Lung (tissue), 13 donors: ENCODE data around the gene SNAI1. TPM values are rescaled to one million over a fixed set of nuclear protein-coding genes. Genes with fewer than 3 reads are reported as not detected.

ENCODE experiments used
- ATAC-seq: fragments of 200-7000 bp; cut with Tn5 transposase; one replicate; pipeline ENCODE4 v1.9.1; 2020; ENCODE audit warnings: moderate number of reproducible peaks; ENCODE audit not compliant: insufficient read depth, low FRiP score
- DNase-seq, 3 donors: peaks; one replicate each; pipeline ENCODE4 v3.0.0-alpha.2; 2013 to 2017
- H3K27ac ChIP-seq, 2 donors: one replicate each; pipeline ENCODE4 v1.5.1; 2013; ENCODE audit warnings: mild to moderate bottlenecking in 2 of 2, moderate library complexity in 2 of 2, control low read depth in 1 of 2, inconsistent platforms in 1 of 2, low read depth in 1 of 2, low read length in 1 of 2
- H3K27me3 ChIP-seq, 3 donors: one replicate each; pipeline ENCODE4 v1.5.1; 2013; ENCODE audit warnings: low read length in 2 of 3; ENCODE audit not compliant: control insufficient read depth in 3 of 3, insufficient read depth in 3 of 3
- H3K36me3 ChIP-seq, 4 donors: one replicate each; pipeline ENCODE4 v1.5.1; 2013; ENCODE audit warnings: low read length in 4 of 4, mild to moderate bottlenecking in 1 of 4, moderate library complexity in 1 of 4; ENCODE audit not compliant: control insufficient read depth in 4 of 4, insufficient read depth in 4 of 4
- H3K4me1 ChIP-seq, 5 donors: one replicate each; pipeline ENCODE4 v1.5.1; 2013; ENCODE audit warnings: low read length in 5 of 5, mild to moderate bottlenecking in 2 of 5, moderate library complexity in 1 of 5; ENCODE audit not compliant: control insufficient read depth in 5 of 5, insufficient read depth in 5 of 5
- H3K4me3 ChIP-seq: one replicate; pipeline ENCODE4 v1.5.1; 2013; ENCODE audit warnings: mild to moderate bottlenecking, control low read depth, moderate library complexity
- H3K9ac ChIP-seq, 2 donors: one replicate each; pipeline ENCODE4 v1.5.1; 2013; ENCODE audit warnings: low read length in 2 of 2, control low read depth in 1 of 2; ENCODE audit not compliant: insufficient read depth in 1 of 2
- H3K9me3 ChIP-seq, 4 donors: one replicate each; pipeline ENCODE4 v1.5.1; 2013; ENCODE audit warnings: low read length in 3 of 4, mild to moderate bottlenecking in 1 of 4, moderate library complexity in 1 of 4; ENCODE audit not compliant: control insufficient read depth in 4 of 4, insufficient read depth in 3 of 4
- WGBS, 2 donors: extraction: QIAGEN DNeasy Blood & Tissue Kit; methylation state at CpG; one replicate each; pipeline ENCODE4 v1.1.7; 2013; 5-methylcytosine and 5-hydroxymethylcytosine counted together
- polyA plus RNA-seq, 2 donors: library from polyadenylated mRNA; stranded (reverse); fragments of 200-250 nt; gene quantifications; one replicate each; pipeline ENCODE4 v1.2.1, GENCODE V29; 2013
- small RNA-seq: library from RNA; depleted of rRNA; stranded (forward); fragments of <200 nt; gene quantifications from one replicate; pipeline ENCODE3, GENCODE V24; 2014; ENCODE audit warnings: low replicate concordance
- total RNA-seq, 2 donors: library from RNA; depleted of rRNA in 1 of 2; stranded (reverse); fragments of >200 nt in 1 of 2; gene quantifications; one replicate each; pipeline ENCODE4 v1.2.1, GENCODE V29; 2014 to 2021
- TF ChIP-seq, protein P1 (sequence below): IDR thresholded peaks from 2 replicates; pipeline ENCODE4 v1.5.1; 2012; ENCODE audit warnings: mild to moderate bottlenecking; ENCODE audit errors: control extremely low read depth, extremely low read depth
- donor health status: control.
- donor health status: control.
- donor health status: Bipolar disorder and iron deficiency.
- donor health status: healthy.
- donor health status: DM: yes; HTN: yes; CAD: no.

SNAI1 gene
- total and polyA plus RNA-seq, 4 donors = 0.74 to 12.0 (median 5.4) TPM

DNA sequence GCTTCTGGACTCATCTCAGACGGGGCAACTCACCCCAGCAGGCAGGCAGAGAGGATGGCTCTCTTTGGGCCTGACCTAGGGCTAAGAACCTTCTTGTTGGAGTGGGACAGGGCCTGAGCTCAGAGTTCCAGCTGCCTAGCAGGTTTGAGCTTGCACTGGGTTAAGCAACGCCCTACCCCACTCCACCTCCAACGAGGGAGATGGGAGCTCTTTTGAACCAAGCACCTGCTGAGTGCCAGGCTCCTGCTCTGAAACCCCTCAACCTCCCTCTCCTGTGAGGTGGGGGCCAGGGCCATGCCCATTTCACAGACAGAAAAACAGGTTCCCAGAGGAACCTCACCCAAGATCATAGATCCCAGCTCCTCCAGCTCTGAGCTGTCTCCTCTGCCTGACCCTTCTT is 54.3 kb downstream of the SNAI1 start:
- Histone ChIP-seq H3K27ac (no peak overlapping the region), H3K4me3 (no peak overlapping the region), H3K36me3 (no peaks in the 10 kb centered on the region), H3K9me3 (no peaks in the 10 kb centered on the region), H3K4me1 (peaks cover 0 to 18% (median 7%) of the 10 kb centered on the region in 5 donors), H3K27me3 (no peaks in the 10 kb centered on the region), H3K9ac (no peak overlapping the region)
- TF ChIP-seq, protein P1, sequence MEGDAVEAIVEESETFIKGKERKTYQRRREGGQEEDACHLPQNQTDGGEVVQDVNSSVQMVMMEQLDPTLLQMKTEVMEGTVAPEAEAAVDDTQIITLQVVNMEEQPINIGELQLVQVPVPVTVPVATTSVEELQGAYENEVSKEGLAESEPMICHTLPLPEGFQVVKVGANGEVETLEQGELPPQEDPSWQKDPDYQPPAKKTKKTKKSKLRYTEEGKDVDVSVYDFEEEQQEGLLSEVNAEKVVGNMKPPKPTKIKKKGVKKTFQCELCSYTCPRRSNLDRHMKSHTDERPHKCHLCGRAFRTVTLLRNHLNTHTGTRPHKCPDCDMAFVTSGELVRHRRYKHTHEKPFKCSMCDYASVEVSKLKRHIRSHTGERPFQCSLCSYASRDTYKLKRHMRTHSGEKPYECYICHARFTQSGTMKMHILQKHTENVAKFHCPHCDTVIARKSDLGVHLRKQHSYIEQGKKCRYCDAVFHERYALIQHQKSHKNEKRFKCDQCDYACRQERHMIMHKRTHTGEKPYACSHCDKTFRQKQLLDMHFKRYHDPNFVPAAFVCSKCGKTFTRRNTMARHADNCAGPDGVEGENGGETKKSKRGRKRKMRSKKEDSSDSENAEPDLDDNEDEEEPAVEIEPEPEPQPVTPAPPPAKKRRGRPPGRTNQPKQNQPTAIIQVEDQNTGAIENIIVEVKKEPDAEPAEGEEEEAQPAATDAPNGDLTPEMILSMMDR = no peak
- WGBS, 2 donors = 73 to 83% methylated on average over 3 of the region's 3 CpGs
- ATAC-seq (no peak), DNase-seq (no peak)

DNA sequence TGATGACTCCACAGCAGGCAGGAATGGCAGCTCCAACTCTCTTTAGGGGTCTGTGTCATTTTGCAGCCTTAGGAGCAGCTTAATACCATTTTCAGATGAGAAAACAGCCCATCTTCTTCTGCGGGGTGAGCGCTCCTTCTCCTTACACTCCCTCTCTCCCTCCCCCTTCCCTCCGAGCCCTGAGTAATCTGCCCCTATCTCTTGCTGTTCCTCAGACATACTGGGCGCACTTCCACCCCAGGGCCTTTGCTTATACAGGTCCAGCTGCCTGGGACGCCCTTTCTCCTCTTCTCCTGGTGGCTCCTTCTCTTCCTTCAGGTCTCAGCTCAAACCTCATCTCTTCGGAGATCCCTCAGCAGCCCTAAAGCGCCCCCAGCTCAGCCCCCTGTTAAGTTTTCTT is 54.8 kb downstream of the SNAI1 start:
- TF ChIP-seq, protein P1 = no peak
- Histone ChIP-seq H3K4me1 (peaks cover 0 to 18% (median 7%) of the 10 kb centered on the region in 5 donors), H3K27ac (no peak overlapping the region), H3K4me3 (no peak overlapping the region), H3K36me3 (no peaks in the 10 kb centered on the region), H3K9me3 (no peaks in the 10 kb centered on the region), H3K27me3 (no peaks in the 10 kb centered on the region), H3K9ac (no peak overlapping the region)
- no peak for DNase-seq
- ATAC-seq = no peak
- WGBS, 2 donors = 86 to 91% methylated on average over 7 of the region's 7 CpGs

DNA sequence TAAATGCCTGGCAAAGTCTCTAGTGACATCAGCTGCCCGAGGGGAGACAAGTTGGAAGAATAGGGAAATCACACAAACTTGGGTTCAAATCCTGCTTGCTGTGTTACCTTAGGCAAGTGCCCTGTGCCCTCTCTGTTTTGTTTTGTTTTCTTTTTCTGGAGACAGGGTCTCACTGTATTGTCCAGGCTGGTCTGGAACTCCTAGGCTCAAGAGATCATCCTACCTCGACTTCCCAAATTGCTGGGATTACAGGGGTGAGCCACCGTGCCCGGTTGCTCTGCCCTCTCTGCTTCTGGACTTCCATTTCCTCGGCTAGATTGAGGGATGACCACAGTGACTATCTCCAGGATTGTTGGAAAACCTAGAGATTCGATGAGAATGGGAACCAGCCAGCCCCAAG is 55.4 kb downstream of the SNAI1 start:
- ATAC-seq (no peak), DNase-seq (no peak)
- Histone ChIP-seq H3K9ac (no peak overlapping the region), H3K9me3 (no peaks in the 10 kb centered on the region), H3K4me3 (no peak overlapping the region), H3K36me3 (no peaks in the 10 kb centered on the region), H3K27ac (no peak overlapping the region), H3K4me1 (peaks cover 0 to 18% (median 7%) of the 10 kb centered on the region in 5 donors), H3K27me3 (no peaks in the 10 kb centered on the region)
- TF ChIP-seq, protein P1 = no peak
- 64 to 79% methylated on average over 6 of the region's 6 CpGs for WGBS, 2 donors

Small RNA genes within 50 kb of the gene (small RNA-seq; reads per million reads assigned to genes)
- not detected for gene RF00017
- not detected for gene RNU6-147P

Other genes starting within 250 kb of the SNAI1 start
- 10 to 100 TPM in 1 of 2 donors, 1 to 10 TPM in 1; 7.8 to 21.1 TPM for gene SLC9A8, start 170.2 kb upstream of the SNAI1 start, total RNA-seq
- gene SLC9A8, start 170.2 kb upstream of the SNAI1 start, polyA plus RNA-seq = 10 to 100 TPM in 1 of 2 donors, 1 to 10 TPM in 1; 7.9 to 20.9 TPM
- gene SPATA2, start 67.5 kb upstream of the SNAI1 start, total RNA-seq = 1 to 10 TPM; 4.2 to 8.0 TPM
- 1 to 10 TPM; 4.4 to 5.4 TPM for gene SPATA2, start 67.5 kb upstream of the SNAI1 start, polyA plus RNA-seq
- 10 to 100 TPM; 63.0 to 69.7 TPM for gene RNF114, start 46.6 kb upstream of the SNAI1 start, total RNA-seq
- gene RNF114, start 46.6 kb upstream of the SNAI1 start, polyA plus RNA-seq = 10 to 100 TPM; 37.6 to 57.1 TPM
- 100 to 1,000 TPM in 1 of 2 donors, 10 to 100 TPM in 1; 65.1 to 103 TPM for gene UBE2V1, start 130.2 kb downstream of the SNAI1 start, total RNA-seq
- gene UBE2V1, start 130.2 kb downstream of the SNAI1 start, polyA plus RNA-seq = 10 to 100 TPM; 56.4 to 73.3 TPM
- 10 to 100 TPM; 21.9 to 34.8 TPM for gene PEDS1, start 170.7 kb downstream of the SNAI1 start, total RNA-seq
- gene PEDS1, start 170.7 kb downstream of the SNAI1 start, polyA plus RNA-seq = 10 to 100 TPM; 34.0 to 43.4 TPM
- gene CEBPB, start 207.8 kb downstream of the SNAI1 start, total RNA-seq = 100 to 1,000 TPM in 1 of 2 donors, 10 to 100 TPM in 1; 54.6 to 296 TPM
- 100 to 1,000 TPM in 1 of 2 donors, 10 to 100 TPM in 1; 53.2 to 194 TPM for gene CEBPB, start 207.8 kb downstream of the SNAI1 start, polyA plus RNA-seq